Right lobe of liver (tissue), 4 donors: ENCODE results near the gene CLDN5.

Experiments used
- POLR2A ChIP-seq: fragments of 450-650 bp; IDR thresholded peaks from one replicate; pipeline ENCODE4 v1.6.1; 2017; ENCODE audit warnings: antibody characterized with exemption, mild to moderate bottlenecking
- TF ChIP-seq, protein P1 (sequence below), 4 donors: fragments of 200-600 bp in 3 of 4; fragments of 450-650 bp in 1 of 4; IDR thresholded peaks; one replicate each; pipeline versions ENCODE4 v1.5.1 to v1.8.0; 2016 to 2022; ENCODE audit warnings: antibody characterized with exemption in 4 of 4, mild to moderate bottlenecking in 2 of 4
- donor health status: DM: no; HTN: no; CAD: no.
- donor health status: DM: no; HTN: no; CAD: no.
- donor health status: DM: no; HTN: yes; CAD: no.

DNA sequence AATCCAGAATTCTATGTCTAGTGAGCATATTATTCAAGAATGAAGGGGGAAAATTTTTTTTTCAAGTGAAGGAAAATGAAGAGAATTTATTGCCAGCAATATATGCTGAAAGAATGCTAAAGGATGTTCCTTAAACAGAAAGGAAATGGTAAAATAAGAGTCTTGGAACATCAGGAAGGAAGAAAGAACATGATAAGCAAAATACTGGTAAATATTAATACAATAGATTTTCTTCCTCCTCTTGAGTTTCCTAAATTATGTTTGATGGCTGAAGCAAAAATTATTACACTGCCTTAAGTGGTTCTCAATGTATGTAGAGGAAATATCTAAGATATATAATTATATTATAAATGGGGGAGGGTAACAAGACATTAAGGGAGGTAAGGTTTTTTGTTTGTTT is 9.6 kb upstream of the CLDN5 start:
- TF ChIP-seq, protein P1, sequence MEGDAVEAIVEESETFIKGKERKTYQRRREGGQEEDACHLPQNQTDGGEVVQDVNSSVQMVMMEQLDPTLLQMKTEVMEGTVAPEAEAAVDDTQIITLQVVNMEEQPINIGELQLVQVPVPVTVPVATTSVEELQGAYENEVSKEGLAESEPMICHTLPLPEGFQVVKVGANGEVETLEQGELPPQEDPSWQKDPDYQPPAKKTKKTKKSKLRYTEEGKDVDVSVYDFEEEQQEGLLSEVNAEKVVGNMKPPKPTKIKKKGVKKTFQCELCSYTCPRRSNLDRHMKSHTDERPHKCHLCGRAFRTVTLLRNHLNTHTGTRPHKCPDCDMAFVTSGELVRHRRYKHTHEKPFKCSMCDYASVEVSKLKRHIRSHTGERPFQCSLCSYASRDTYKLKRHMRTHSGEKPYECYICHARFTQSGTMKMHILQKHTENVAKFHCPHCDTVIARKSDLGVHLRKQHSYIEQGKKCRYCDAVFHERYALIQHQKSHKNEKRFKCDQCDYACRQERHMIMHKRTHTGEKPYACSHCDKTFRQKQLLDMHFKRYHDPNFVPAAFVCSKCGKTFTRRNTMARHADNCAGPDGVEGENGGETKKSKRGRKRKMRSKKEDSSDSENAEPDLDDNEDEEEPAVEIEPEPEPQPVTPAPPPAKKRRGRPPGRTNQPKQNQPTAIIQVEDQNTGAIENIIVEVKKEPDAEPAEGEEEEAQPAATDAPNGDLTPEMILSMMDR (IDR thresholded peaks at IDR 0.05), result no peak
- TF ChIP-seq POLR2A, result no peak
